Fibroblast of lung (primary cell): ENCODE results near the gene SDCBP2. TPM values are rescaled to one million over a fixed set of nuclear protein-coding genes. Genes with fewer than 3 reads are reported as not detected.

Source experiments
- DNase-seq, 2 donors: peaks; one replicate each; pipeline versions ENCODE4 v3.0.0 to v3.0.0-alpha.2; 2010; ENCODE audit warnings: low read depth in 2 of 2
- H2AFZ ChIP-seq: 2 replicates; pipeline ENCODE4 v1.5.1; 2012; ENCODE audit warnings: low read length, control low read depth, inconsistent platforms
- H3K27ac ChIP-seq: 2 replicates; pipeline ENCODE4 v1.5.1; 2011; ENCODE audit warnings: low read length, control low read depth; ENCODE audit not compliant: insufficient read depth
- H3K27me3 ChIP-seq: 2 replicates; pipeline ENCODE4 v1.5.1; 2011; ENCODE audit warnings: mild to moderate bottlenecking, low read length; ENCODE audit not compliant: control insufficient read depth, insufficient read depth
- H3K36me3 ChIP-seq: 2 replicates; pipeline ENCODE4 v1.5.1; 2011; ENCODE audit warnings: low read length; ENCODE audit not compliant: control insufficient read depth, insufficient read depth
- H3K4me1 ChIP-seq: 2 replicates; pipeline ENCODE4 v1.5.1; 2011; ENCODE audit warnings: low read length; ENCODE audit not compliant: control insufficient read depth, insufficient read depth; ENCODE audit errors: extremely low read depth
- H3K4me2 ChIP-seq: 2 replicates; pipeline ENCODE4 v1.5.1; 2011; ENCODE audit warnings: low read length, control low read depth; ENCODE audit not compliant: insufficient read depth; ENCODE audit errors: extremely low read depth
- H3K4me3 ChIP-seq, 4 experiments: fragments of 200-600 bp in 1 of 4; sonication (generic) in 1 of 4; replicated peaks in 1 of 4; 2 replicates each; pipeline ENCODE4 v1.5.1; 2011 to 2016; ENCODE audit warnings: low read length in 4 of 4, low read depth in 3 of 4, mild to moderate bottlenecking in 3 of 4, control low read depth in 2 of 4, inconsistent platforms in 1 of 4, mixed read lengths in 1 of 4; ENCODE audit not compliant: insufficient read depth in 1 of 4; ENCODE audit errors: control extremely low read depth in 1 of 4
- H3K79me2 ChIP-seq: 2 replicates; pipeline ENCODE4 v1.5.1; 2012; ENCODE audit warnings: mild to moderate bottlenecking, low read length, inconsistent platforms; ENCODE audit not compliant: control insufficient read depth, insufficient read depth
- H3K9ac ChIP-seq: 2 replicates; pipeline ENCODE4 v1.5.1; 2011; ENCODE audit warnings: mild to moderate bottlenecking, low read length, control low read depth; ENCODE audit not compliant: insufficient read depth
- H3K9me3 ChIP-seq: 2 replicates; pipeline ENCODE4 v1.5.1; 2012; ENCODE audit warnings: low read depth, low read length; ENCODE audit not compliant: control insufficient read depth, insufficient read depth
- H4K20me1 ChIP-seq: 2 replicates; pipeline ENCODE4 v1.5.1; 2011; ENCODE audit warnings: low read length; ENCODE audit not compliant: control insufficient read depth, insufficient read depth; ENCODE audit errors: extremely low read depth
- EZH2 ChIP-seq: IDR thresholded peaks from 2 replicates; pipeline ENCODE4 v1.5.1; 2012; ENCODE audit warnings: low read length, control low read depth, mild to moderate bottlenecking; ENCODE audit errors: missing control alignments
- polyA plus RNA-seq, 2 donors: library from polyadenylated mRNA; depleted of rRNA in 1 of 2; stranded (reverse) in 1 of 2; unstranded in 1 of 2; fragments of >200 nt; gene quantifications; 2 replicates each; pipeline ENCODE4 v1.2.1, GENCODE V29; 2011 to 2012; ENCODE audit warnings: missing spikeins in 1 of 2
- total RNA-seq: library from RNA; depleted of rRNA; stranded (reverse); fragments of >200 nt; gene quantifications from 2 replicates; pipeline ENCODE4 v1.2.1, GENCODE V29; 2014
- TF ChIP-seq, protein P1 (sequence below), 2 donors: IDR thresholded peaks in 1 of 2; conservative IDR thresholded peaks in 1 of 2; 1 replicate in 1 of 2; 2 replicates in 1 of 2; pipeline ENCODE4 v1.5.1; 2011 to 2012; ENCODE audit warnings: low read length in 2 of 2, control low read depth in 1 of 2, inconsistent platforms in 1 of 2, low read depth in 1 of 2, mild to moderate bottlenecking in 1 of 2

The SDCBP2 gene
- total and polyA plus RNA-seq, 2 donors (not counting 1 experiment from before 2014, with no cell fraction given), result 0.78 to 2.1 TPM

GRCh38 chr20:1278993-1279392 is 49.9 kb downstream of the SDCBP2 start:
- Histone ChIP-seq H4K20me1 (no peaks in the 10 kb centered on the region), H3K79me2 (peaks cover 3% of the 10 kb centered on the region), H3K27me3 (no peaks in the 10 kb centered on the region), H3K9ac (no peak overlapping the region), H3K4me2 (no peak overlapping the region), H3K4me3 (no peak overlapping the region), H3K36me3 (peaks cover 2% of the 10 kb centered on the region), H3K9me3 (no peaks in the 10 kb centered on the region), H2AFZ (no peak overlapping the region), H3K4me1 (peaks cover 3% of the 10 kb centered on the region), H3K27ac (no peak overlapping the region)
- no peak for DNase-seq
- TF ChIP-seq, protein P1, sequence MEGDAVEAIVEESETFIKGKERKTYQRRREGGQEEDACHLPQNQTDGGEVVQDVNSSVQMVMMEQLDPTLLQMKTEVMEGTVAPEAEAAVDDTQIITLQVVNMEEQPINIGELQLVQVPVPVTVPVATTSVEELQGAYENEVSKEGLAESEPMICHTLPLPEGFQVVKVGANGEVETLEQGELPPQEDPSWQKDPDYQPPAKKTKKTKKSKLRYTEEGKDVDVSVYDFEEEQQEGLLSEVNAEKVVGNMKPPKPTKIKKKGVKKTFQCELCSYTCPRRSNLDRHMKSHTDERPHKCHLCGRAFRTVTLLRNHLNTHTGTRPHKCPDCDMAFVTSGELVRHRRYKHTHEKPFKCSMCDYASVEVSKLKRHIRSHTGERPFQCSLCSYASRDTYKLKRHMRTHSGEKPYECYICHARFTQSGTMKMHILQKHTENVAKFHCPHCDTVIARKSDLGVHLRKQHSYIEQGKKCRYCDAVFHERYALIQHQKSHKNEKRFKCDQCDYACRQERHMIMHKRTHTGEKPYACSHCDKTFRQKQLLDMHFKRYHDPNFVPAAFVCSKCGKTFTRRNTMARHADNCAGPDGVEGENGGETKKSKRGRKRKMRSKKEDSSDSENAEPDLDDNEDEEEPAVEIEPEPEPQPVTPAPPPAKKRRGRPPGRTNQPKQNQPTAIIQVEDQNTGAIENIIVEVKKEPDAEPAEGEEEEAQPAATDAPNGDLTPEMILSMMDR (conservative IDR thresholded peaks at IDR 0.05 in 1 of 2, IDR thresholded peaks at IDR 0.05 in 1 of 2; ENCODE audit: low read depth in 1 of 2, low read length in 2 of 2), result no peak
- TF ChIP-seq EZH2, result no peak

GRCh38 chr20:1277529-1278322 is 51.2 kb downstream of the SDCBP2 start:
- no peak overlapping the region for H3K9ac ChIP-seq
- H3K9me3 ChIP-seq, result no peaks in the 10 kb centered on the region
- H3K79me2 ChIP-seq, result peaks cover 3% of the 10 kb centered on the region
- no peaks in the 10 kb centered on the region for H3K27me3 ChIP-seq
- peaks cover 2% of the 10 kb centered on the region for H3K36me3 ChIP-seq
- peaks cover 3% of the 10 kb centered on the region for H3K4me1 ChIP-seq
- H3K27ac ChIP-seq, result no peak overlapping the region
- no peak overlapping the region for H3K4me3 ChIP-seq
- no peaks in the 10 kb centered on the region for H4K20me1 ChIP-seq
- no peak overlapping the region for H3K4me2 ChIP-seq
- DNase-seq, result no peak
- H2AFZ ChIP-seq, result no peak overlapping the region
- no peak for TF ChIP-seq EZH2
- TF ChIP-seq, protein P1 (conservative IDR thresholded peaks at IDR 0.05 in 1 of 2, IDR thresholded peaks at IDR 0.05 in 1 of 2; ENCODE audit: low read depth in 1 of 2, low read length in 2 of 2), result no peak

GRCh38 chr20:1275919-1276318 is 53.0 kb downstream of the SDCBP2 start:
- no peaks in the 10 kb centered on the region for H4K20me1 ChIP-seq
- no peak overlapping the region for H2AFZ ChIP-seq
- peaks cover 3% of the 10 kb centered on the region for H3K4me1 ChIP-seq
- H3K9me3 ChIP-seq, result no peaks in the 10 kb centered on the region
- peaks cover 2% of the 10 kb centered on the region for H3K36me3 ChIP-seq
- no peaks in the 10 kb centered on the region for H3K27me3 ChIP-seq
- no peak for DNase-seq
- no peak overlapping the region for H3K27ac ChIP-seq
- no peak overlapping the region for H3K4me2 ChIP-seq
- H3K4me3 ChIP-seq, result no peak overlapping the region
- peaks cover 3% of the 10 kb centered on the region for H3K79me2 ChIP-seq
- H3K9ac ChIP-seq, result no peak overlapping the region
- TF ChIP-seq, protein P1 (conservative IDR thresholded peaks at IDR 0.05 in 1 of 2, IDR thresholded peaks at IDR 0.05 in 1 of 2; ENCODE audit: low read depth in 1 of 2, low read length in 2 of 2), result no peak
- no peak for TF ChIP-seq EZH2
